Tibial artery (tissue), 4 donors: ENCODE data around the gene NOTCH1.
A peak's percentile ranks its signal among the peaks of the same experiment; 100 is the strongest.

Source experiments
- DNase-seq, 2 donors: peaks; one replicate each; pipeline ENCODE4 v3.0.0-alpha.2; 2019
- H3K27ac ChIP-seq, 2 donors: fragments of 200-600 bp; sonication (generic) in 1 of 2; 1 replicate in 1 of 2; 2 replicates in 1 of 2; pipeline ENCODE4 v1.5.1; 2018 to 2019; ENCODE audit warnings: mild to moderate bottlenecking in 1 of 2
- H3K27me3 ChIP-seq, 2 donors: fragments of 200-600 bp; sonication (generic) in 1 of 2; one replicate each; pipeline versions ENCODE4 v1.5.1 to v1.6.0; 2016 to 2019
- H3K36me3 ChIP-seq, 3 donors: fragments of 200-600 bp; sonication (generic) in 2 of 3; one replicate each; pipeline ENCODE4 v1.5.1; 2016 to 2019; ENCODE audit warnings: mild to moderate bottlenecking in 2 of 3
- H3K4me1 ChIP-seq, 4 donors: fragments of 200-600 bp; sonication (generic) in 2 of 4; 1 replicate in 3 of 4; 2 replicates in 1 of 4; pipeline ENCODE4 v1.5.1; 2016 to 2019
- H3K4me3 ChIP-seq, 2 donors: fragments of 200-600 bp; sonication (generic) in 1 of 2; 1 replicate in 1 of 2; 2 replicates in 1 of 2; pipeline ENCODE4 v1.5.1; 2018 to 2019; ENCODE audit warnings: mild to moderate bottlenecking in 2 of 2
- H3K9me3 ChIP-seq, 3 donors: fragments of 200-600 bp; sonication (generic) in 1 of 3; one replicate each; pipeline ENCODE4 v1.5.1; 2016 to 2019
- intact Hi-C: fragments of 100-400 bp; cut with DNase I; formaldehyde crosslinking; loops from one replicate; pipeline ENCODE4 v1.15.0; 2023; ENCODE audit warnings: low total_unique reads
- TF ChIP-seq, protein P1 (sequence below), 2 experiments: fragments of 200-600 bp in 1 of 2; fragments of 450-650 bp in 1 of 2; IDR thresholded peaks; one replicate each; pipeline ENCODE4 v1.5.1; 2017 to 2019; ENCODE audit warnings: antibody characterized with exemption in 2 of 2, mild to moderate bottlenecking in 1 of 2, moderate library complexity in 1 of 2

Gene NOTCH1

DNA sequence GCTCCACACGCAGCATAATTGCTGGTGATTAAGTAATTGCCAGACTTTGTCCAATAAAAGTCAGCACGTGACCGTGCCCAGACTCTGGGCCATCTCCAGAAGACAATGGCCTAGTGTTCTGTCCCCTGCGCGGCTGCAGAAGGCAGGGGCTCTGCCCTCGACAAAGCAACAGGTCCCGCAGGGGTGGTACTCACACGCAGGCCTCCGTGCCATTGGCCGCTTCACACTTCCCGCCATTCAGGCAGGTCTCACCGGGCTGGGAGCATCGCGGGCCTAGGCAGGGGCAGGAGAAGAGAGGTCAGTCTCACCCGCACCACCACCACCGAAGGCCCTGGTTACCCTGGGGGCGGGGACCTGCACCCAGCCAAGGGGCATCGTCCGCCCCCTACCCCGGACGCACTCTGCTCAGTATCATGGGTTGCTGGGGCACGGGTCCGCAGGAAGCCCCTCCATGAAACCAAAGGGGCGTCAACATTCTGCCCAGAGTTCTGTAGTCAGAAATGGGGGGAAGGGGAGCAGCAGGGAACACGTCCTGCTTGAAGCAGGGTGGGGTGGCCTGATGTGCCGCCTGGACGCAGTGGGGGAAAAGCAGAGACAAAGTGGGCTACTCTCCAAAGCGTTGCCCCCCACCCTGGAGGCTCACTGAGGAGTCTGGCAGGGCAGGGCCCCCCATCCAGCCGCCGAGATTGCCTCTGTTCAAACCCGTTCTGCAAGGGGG is 1.9 kb downstream of the NOTCH1 start:
- DNase-seq: no peak
- Histone ChIP-seq H3K9me3 (no peaks in the 10 kb centered on the region), H3K4me1 (peaks cover 0 to 82% (median 66%) of the 10 kb centered on the region in 4 donors), H3K4me3 (peak overlapping the region; percentile 73 to 99), H3K27me3 (no peaks in the 10 kb centered on the region), H3K27ac (peak overlapping the region; percentile 88 to 94), H3K36me3 (peaks cover 0 to 24% (median 9%) of the 10 kb centered on the region in 3 donors)
- intact Hi-C loops: no loop called here
- TF ChIP-seq, protein P1, sequence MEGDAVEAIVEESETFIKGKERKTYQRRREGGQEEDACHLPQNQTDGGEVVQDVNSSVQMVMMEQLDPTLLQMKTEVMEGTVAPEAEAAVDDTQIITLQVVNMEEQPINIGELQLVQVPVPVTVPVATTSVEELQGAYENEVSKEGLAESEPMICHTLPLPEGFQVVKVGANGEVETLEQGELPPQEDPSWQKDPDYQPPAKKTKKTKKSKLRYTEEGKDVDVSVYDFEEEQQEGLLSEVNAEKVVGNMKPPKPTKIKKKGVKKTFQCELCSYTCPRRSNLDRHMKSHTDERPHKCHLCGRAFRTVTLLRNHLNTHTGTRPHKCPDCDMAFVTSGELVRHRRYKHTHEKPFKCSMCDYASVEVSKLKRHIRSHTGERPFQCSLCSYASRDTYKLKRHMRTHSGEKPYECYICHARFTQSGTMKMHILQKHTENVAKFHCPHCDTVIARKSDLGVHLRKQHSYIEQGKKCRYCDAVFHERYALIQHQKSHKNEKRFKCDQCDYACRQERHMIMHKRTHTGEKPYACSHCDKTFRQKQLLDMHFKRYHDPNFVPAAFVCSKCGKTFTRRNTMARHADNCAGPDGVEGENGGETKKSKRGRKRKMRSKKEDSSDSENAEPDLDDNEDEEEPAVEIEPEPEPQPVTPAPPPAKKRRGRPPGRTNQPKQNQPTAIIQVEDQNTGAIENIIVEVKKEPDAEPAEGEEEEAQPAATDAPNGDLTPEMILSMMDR (IDR thresholded peaks at IDR 0.05): no peak

DNA sequence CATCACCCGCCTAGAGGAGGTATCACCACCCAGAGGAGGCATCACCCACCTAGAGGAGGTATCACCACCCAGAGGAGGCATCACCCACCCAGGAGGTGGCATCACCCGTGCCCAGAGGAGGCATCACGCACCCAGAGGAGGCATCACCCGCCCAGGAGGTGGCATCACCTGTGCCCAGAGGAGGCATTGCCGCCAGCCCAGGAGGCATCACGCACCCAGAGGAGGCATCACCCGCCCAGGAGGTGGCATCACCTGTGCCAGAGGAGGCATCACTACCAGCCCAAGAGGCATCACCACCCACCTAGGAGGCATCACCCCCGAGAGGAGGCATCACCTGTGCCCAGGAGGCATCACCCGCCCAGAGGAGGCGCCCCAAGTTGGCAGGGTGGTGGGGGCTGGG is 2.6 kb downstream of the NOTCH1 start:
- Histone ChIP-seq H3K27ac (peak overlapping the region; percentile 88 to 94), H3K4me3 (peak overlapping the region in 1 of 2 donors; percentile 73), H3K36me3 (peaks cover 0 to 24% (median 9%) of the 10 kb centered on the region in 3 donors), H3K9me3 (no peaks in the 10 kb centered on the region), H3K4me1 (peaks cover 0 to 82% (median 64%) of the 10 kb centered on the region in 4 donors), H3K27me3 (no peaks in the 10 kb centered on the region)
- TF ChIP-seq, protein P1 (IDR thresholded peaks at IDR 0.05): no peak
- intact Hi-C loops: no loop called here
- no peak for DNase-seq

DNA sequence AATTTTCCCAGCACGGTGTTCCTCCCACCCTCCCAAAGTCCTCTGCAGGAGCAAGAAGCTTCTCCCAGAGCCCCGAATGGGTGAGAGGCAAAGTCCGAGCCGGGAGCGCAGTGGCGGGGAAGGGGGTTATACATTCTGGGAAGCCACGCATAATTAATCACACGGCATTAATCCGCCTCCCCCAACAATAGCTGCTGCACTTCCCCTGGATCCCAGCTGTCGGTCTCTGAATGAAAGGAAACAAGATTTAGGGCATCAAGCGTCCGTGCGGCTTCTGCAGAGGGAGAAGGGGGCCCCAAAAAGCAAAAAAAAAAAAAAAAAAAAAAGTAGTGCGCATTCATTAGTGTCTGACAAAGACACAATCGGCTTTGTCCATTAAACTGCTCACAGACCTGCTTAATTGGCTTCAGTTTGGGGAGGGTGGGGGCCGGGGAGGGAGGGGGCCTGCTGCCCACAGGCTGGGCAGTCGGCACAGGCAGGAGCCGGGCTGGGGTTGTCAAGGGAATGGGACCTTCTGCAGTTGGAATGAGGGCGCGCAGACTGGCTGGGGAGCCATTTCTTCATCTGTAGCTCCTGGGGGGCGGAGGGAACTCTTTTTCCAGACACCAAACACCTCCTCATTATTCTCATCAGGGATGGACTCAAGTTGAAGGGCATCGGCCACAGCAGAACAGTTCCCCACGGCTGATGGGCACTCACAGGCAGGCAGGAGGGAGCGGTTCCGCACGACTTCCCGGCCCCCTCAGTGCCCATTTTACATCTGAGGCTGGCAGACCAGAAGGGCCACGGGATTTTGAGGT is 3.4 kb downstream of the NOTCH1 start:
- DNase-seq: no peak
- Histone ChIP-seq H3K4me3 (no peak overlapping the region), H3K9me3 (no peaks in the 10 kb centered on the region), H3K27me3 (no peaks in the 10 kb centered on the region), H3K36me3 (peaks cover 0 to 27% (median 9%) of the 10 kb centered on the region in 3 donors), H3K27ac (no peak overlapping the region), H3K4me1 (peaks cover 0 to 79% (median 60%) of the 10 kb centered on the region in 4 donors)
- TF ChIP-seq, protein P1 (IDR thresholded peaks at IDR 0.05): no peak
- intact Hi-C loops: no loop called here

DNA sequence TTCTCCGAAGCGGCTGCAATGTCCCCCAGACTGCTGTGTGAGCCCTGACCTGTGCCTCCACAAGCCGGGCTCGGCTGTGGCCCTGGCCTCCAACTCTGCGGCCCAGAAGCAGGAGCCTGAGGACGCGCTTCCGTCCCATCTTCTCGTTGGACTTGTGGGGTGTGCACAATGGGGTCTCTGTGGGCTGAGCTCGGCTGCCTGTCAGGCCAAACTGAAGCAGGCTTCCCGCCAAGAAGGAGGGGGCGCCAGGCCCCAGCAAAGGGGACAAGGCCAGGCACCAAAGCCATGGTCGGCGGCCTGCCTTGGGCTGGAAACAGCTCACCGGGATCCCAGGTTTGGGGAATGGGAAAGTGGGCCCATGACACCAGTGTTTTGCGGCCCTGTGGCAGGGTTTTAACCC is 4.1 kb downstream of the NOTCH1 start:
- H3K4me3 ChIP-seq: no peak overlapping the region
- peaks cover 0 to 34% (median 15%) of the 10 kb centered on the region in 3 donors for H3K36me3 ChIP-seq
- no peaks in the 10 kb centered on the region for H3K9me3 ChIP-seq
- no peak for DNase-seq
- TF ChIP-seq, protein P1 (IDR thresholded peaks at IDR 0.05): no peak
- no peaks in the 10 kb centered on the region for H3K27me3 ChIP-seq
- no peak overlapping the region for H3K27ac ChIP-seq
- H3K4me1 ChIP-seq: peaks cover 0 to 72% (median 53%) of the 10 kb centered on the region in 4 donors
- intact Hi-C loops: no loop called here

DNA sequence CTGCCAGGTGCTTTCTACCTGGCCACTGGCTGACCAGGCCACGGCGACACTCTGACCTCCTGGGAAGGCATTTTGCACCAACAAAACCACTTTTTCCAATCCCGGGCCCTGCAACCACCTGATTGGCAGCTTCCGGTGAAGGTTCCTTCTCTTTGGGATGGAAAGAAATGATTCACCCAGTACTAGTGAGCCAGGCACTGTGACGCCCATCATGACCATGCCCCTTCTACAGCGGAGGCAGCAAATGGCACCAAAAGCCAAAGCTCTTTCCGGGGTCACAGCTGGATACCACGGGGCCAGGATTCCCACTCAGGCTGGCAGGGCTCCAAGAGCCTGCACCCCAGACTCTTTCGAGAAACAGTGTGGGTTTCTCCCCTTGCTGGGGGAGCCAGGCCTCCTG is 4.7 kb downstream of the NOTCH1 start:
- no peak overlapping the region for H3K4me3 ChIP-seq
- H3K27ac ChIP-seq: no peak overlapping the region
- no peaks in the 10 kb centered on the region for H3K9me3 ChIP-seq
- TF ChIP-seq, protein P1 (IDR thresholded peaks at IDR 0.05): no peak
- peaks cover 0 to 69% (median 51%) of the 10 kb centered on the region in 4 donors for H3K4me1 ChIP-seq
- intact Hi-C loops: no loop called here
- H3K36me3 ChIP-seq: peaks cover 0 to 35% (median 16%) of the 10 kb centered on the region in 3 donors
- DNase-seq: no peak
- H3K27me3 ChIP-seq: no peaks in the 10 kb centered on the region
